HepG2 (cell line): Measurements from ENCODE around the gene ZNF783. TPM values are rescaled to one million over a fixed set of nuclear protein-coding genes. Genes with fewer than 3 reads are reported as not detected.
"Not testable (repeated sequence)": the region's sequence is repeated elsewhere in the genome, so short reads cannot be mapped to it uniquely, and the experiment has no call there.

Experiments
- ATAC-seq: fragments of 200-7000 bp; cut with Tn5 transposase; 3 replicates; pipeline ENCODE4 v1.9.1; 2020; ENCODE audit warnings: mild to moderate bottlenecking, moderate library complexity
- BruUV-seq: library from RNA; stranded (reverse); fragments of 400-500 nt; replicated peaks from 2 replicates; lab custom pipeline; 2021; lab: Mats Ljungman, UMichigan
- CTCF ChIA-PET: fragments of 300-600 bp; formaldehyde crosslinking; extraction: SDS; loops from one replicate; lab custom pipeline; 2021; ENCODE audit warnings: low total read pairs, inconsistent platforms, low intra/inter-chr PET ratio; lab: Yijun Ruan, JAX
- POLR2A ChIA-PET: fragments of 350-600 bp; sonication (Branson Sonifier 250); formaldehyde crosslinking; loops from one replicate; lab custom pipeline; 2020; ENCODE audit warnings: antibody characterized with exemption, inconsistent platforms; lab: Yijun Ruan, JAX
- DNase-seq: peaks from one replicate; pipeline ENCODE4 v3.0.0-alpha.2; 2015; ENCODE audit warnings: low spot score
- FAIRE-seq: peaks from 3 replicates; lab custom pipeline; 2011; peaks lifted over from hg19 to GRCh38; lab: Jason Lieb, UNC
- H2AFZ ChIP-seq: one replicate; pipeline ENCODE4 v1.6.1; 2011; ENCODE audit warnings: low read length, inconsistent platforms
- H3K27ac ChIP-seq: fragments of 300-600 bp; 3 replicates; pipeline ENCODE4 v1.8.0; 2011; ENCODE audit warnings: mixed run types, mild to moderate bottlenecking, mixed read lengths, low read length, inconsistent platforms; ENCODE audit not compliant: insufficient read depth; ENCODE audit errors: extremely low read length
- H3K27me3 ChIP-seq, 2 experiments: fragments of 200-600 bp in 1 of 2; 2 replicates in 1 of 2; 3 replicates in 1 of 2; pipeline versions ENCODE4 v1.6.0 to v1.8.0; 2011; ENCODE audit warnings: low read length in 2 of 2, mild to moderate bottlenecking in 2 of 2, moderate library complexity in 2 of 2, inconsistent platforms in 1 of 2; ENCODE audit not compliant: insufficient read depth in 2 of 2, control insufficient read depth in 1 of 2
- H3K36me3 ChIP-seq, 2 experiments: fragments of 200-600 bp in 1 of 2; replicated peaks in 1 of 2; 2 replicates in 1 of 2; 3 replicates in 1 of 2; pipeline versions ENCODE4 v1.5.1 to v1.8.0; 2011; ENCODE audit warnings: low read length in 2 of 2, inconsistent platforms in 1 of 2; ENCODE audit not compliant: insufficient read depth in 2 of 2, control insufficient read depth in 1 of 2
- H3K4me1 ChIP-seq: 2 replicates; pipeline ENCODE4 v1.5.1; 2012; ENCODE audit warnings: low read length, inconsistent platforms; ENCODE audit not compliant: insufficient read depth
- H3K4me2 ChIP-seq: 2 replicates; pipeline ENCODE4 v1.6.0; 2011; ENCODE audit warnings: low read depth, low read length, inconsistent platforms
- H3K4me3 ChIP-seq, 3 experiments: fragments of 200-600 bp in 1 of 3; sonication (generic), shearing (Covaris generic) in 1 of 3; replicated peaks in 1 of 3; 2 replicates each; pipeline ENCODE4 v1.5.1; 2011 to 2016; ENCODE audit warnings: low read length in 3 of 3, inconsistent platforms in 2 of 3, low read depth in 2 of 3, mild to moderate bottlenecking in 2 of 3, control low read depth in 1 of 3, mixed read lengths in 1 of 3; ENCODE audit not compliant: insufficient read depth in 1 of 3
- H3K79me2 ChIP-seq: one replicate; pipeline ENCODE4 v1.6.1; 2011; ENCODE audit warnings: low read length, inconsistent platforms; ENCODE audit not compliant: insufficient read depth
- H3K9ac ChIP-seq: 2 replicates; pipeline ENCODE4 v1.6.0; 2011; ENCODE audit warnings: mild to moderate bottlenecking, low read depth, low read length, inconsistent platforms; ENCODE audit not compliant: insufficient read depth
- H3K9me3 ChIP-seq: 2 replicates; pipeline ENCODE4 v1.5.1; 2012; ENCODE audit warnings: mild to moderate bottlenecking, low read length
- H4K20me1 ChIP-seq: 2 replicates; pipeline ENCODE4 v1.6.0; 2011; ENCODE audit warnings: inconsistent platforms, mild to moderate bottlenecking, low read length, moderate library complexity; ENCODE audit not compliant: insufficient read depth
- EP300 ChIP-seq, 3 experiments: sonication (generic) in 1 of 3; formaldehyde crosslinking in 1 of 3; IDR thresholded peaks; 2 replicates each; pipeline versions ENCODE4 v1.5.1 to v1.6.1; 2011 to 2020; ENCODE audit warnings: low read depth in 2 of 3, low read length in 2 of 3, borderline replicate concordance in 1 of 3, improper control_type of control experiment in 1 of 3, mild to moderate bottlenecking in 1 of 3, missing genetic modification reagents in 1 of 3, moderate library complexity in 1 of 3
- HDAC2 ChIP-seq: sonication (generic); formaldehyde crosslinking; IDR thresholded peaks from 2 replicates; pipeline ENCODE4 v1.4.0; 2020; ENCODE audit warnings: missing genetic modification reagents
- HNF4A ChIP-seq: sonication (generic); formaldehyde crosslinking; IDR thresholded peaks from 2 replicates; pipeline ENCODE4 v1.4.0; 2020; ENCODE audit warnings: missing genetic modification reagents
- NFKB2 ChIP-seq: sonication (generic); formaldehyde crosslinking; IDR thresholded peaks from 2 replicates; pipeline ENCODE4 v1.4.0; 2020; ENCODE audit warnings: missing genetic modification reagents, borderline replicate concordance
- NR2F1 ChIP-seq, 2 experiments: fragments of 450-650 bp in 1 of 2; formaldehyde crosslinking in 1 of 2; IDR thresholded peaks; 2 replicates each; pipeline versions ENCODE4 v1.5.0 to v1.6.1; 2016 to 2020; ENCODE audit warnings: mild to moderate bottlenecking in 1 of 2, missing compliant biosample characterization in 1 of 2, missing genetic modification reagents in 1 of 2, moderate library complexity in 1 of 2
- NR2F6 ChIP-seq, 2 experiments: IDR thresholded peaks; 2 replicates each; pipeline ENCODE4 v1.6.1; 2016; ENCODE audit warnings: antibody characterized with exemption in 1 of 2, mild to moderate bottlenecking in 1 of 2
- RBM22 ChIP-seq: fragments of 200-400 bp; formaldehyde crosslinking; optimal IDR thresholded peaks from 2 replicates; pipeline ENCODE3; 2017; ENCODE audit warnings: mild to moderate bottlenecking, low read length, moderate library complexity
- ZNF20 ChIP-seq: sonication (generic); formaldehyde crosslinking; IDR thresholded peaks from 2 replicates; pipeline ENCODE4 v1.4.0; 2020; ENCODE audit warnings: mild to moderate bottlenecking, moderate library complexity, missing genetic modification reagents
- ZNF510 ChIP-seq: sonication (generic); formaldehyde crosslinking; IDR thresholded peaks from 2 replicates; pipeline ENCODE4 v1.4.0; 2020; ENCODE audit warnings: low read depth, mild to moderate bottlenecking, missing genetic modification reagents
- ZNF713 ChIP-seq: sonication (generic); formaldehyde crosslinking; IDR thresholded peaks from 2 replicates; pipeline ENCODE4 v1.4.0; 2020; ENCODE audit warnings: mild to moderate bottlenecking, missing genetic modification reagents
- WGBS: methylation state at CpG from one replicate; pipeline ENCODE4 v1.1.6; 2017; ENCODE audit warnings: low lambda C conversion rate; 5-methylcytosine and 5-hydroxymethylcytosine counted together
- in situ Hi-C: cut with HindIII; loops from 2 replicates; pipeline ENCODE4 v1.10.0; 2017; ENCODE audit warnings: low pct_unique_long_range_greater_than_20kb; ENCODE audit not compliant: extremely low pct_ligation_motif_present
- intact Hi-C: fragments of 100-400 bp; cut with micrococcal nuclease; formaldehyde crosslinking; loops from one replicate; pipeline ENCODE4 v1.10.0; 2022; ENCODE audit not compliant: unreplicated experiment
- polyA plus RNA-seq, 8 experiments: library from polyadenylated mRNA; depleted of rRNA in 3 of 8; stranded (reverse) in 7 of 8; unstranded in 1 of 8; fragments of >200 nt; fragmentation: Illumina TruSeq in 4 of 8; extraction: Trizol in 4 of 8; gene quantifications; 2 replicates each; pipeline versions ENCODE4 v1.2.1 to v1.2.3, GENCODE V29; 2011 to 2016; ENCODE audit warnings: low read depth in 4 of 8, missing spikeins in 1 of 8, mixed read lengths in 1 of 8; ENCODE audit not compliant: insufficient read depth in 1 of 8
- total RNA-seq, 5 experiments: library from RNA; depleted of rRNA; stranded (reverse); fragments of >200 nt; fragmentation: Illumina TruSeq; extraction: Trizol; gene quantifications; 2 replicates each; pipeline ENCODE4 v1.2.3, GENCODE V29; 2016; ENCODE audit warnings: low read depth in 1 of 5
- TF ChIP-seq, protein P1 (sequence below): sonication (generic); formaldehyde crosslinking; IDR thresholded peaks from 2 replicates; pipeline ENCODE4 v1.4.0; 2020; ENCODE audit warnings: missing genetic modification reagents
- TF ChIP-seq, protein P2 (sequence below): sonication (generic); formaldehyde crosslinking; IDR thresholded peaks from 2 replicates; pipeline ENCODE4 v1.5.1; 2020; ENCODE audit warnings: mild to moderate bottlenecking, moderate library complexity, missing genetic modification reagents
- TF ChIP-seq, protein P3 (sequence below): sonication (generic); formaldehyde crosslinking; IDR thresholded peaks from 2 replicates; pipeline ENCODE4 v1.5.0; 2020; ENCODE audit warnings: mild to moderate bottlenecking, missing genetic modification reagents

The ZNF783 gene
- total and polyA plus RNA-seq, 2 of the 13 experiments (the other 11 are each of a cell fraction or from before 2014, with no cell fraction given) = 4.1 to 5.2 TPM

DNA sequence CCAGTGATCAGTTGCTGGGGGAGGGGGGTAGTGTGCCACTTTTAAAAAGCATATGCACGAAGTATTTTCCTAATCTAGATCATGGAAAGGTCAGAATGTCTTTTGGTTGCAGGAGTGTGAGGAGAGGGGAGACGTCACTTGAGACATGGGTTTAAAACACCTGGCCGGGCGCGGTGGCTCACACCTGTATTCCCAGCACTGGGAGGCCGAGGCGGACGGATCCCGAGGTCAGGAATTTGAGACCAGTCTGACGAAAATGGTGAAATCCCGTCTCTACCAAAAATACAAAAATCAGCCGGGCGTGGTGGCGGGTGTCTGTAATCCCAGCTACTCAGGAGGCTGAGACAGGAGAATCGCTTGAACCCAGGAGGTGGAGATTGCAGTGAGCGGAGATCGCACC lies 35.6 kb upstream of the ZNF783 start:
- H3K9me3 ChIP-seq, DNase-seq, POLR2A ChIA-PET, H3K4me2 ChIP-seq, FAIRE-seq, H3K4me1 ChIP-seq, intact Hi-C loops, ATAC-seq, H2AFZ ChIP-seq, H3K27ac ChIP-seq, H3K79me2 ChIP-seq, H3K4me3 ChIP-seq, CTCF ChIA-PET, H3K9ac ChIP-seq, H3K27me3 ChIP-seq, in situ Hi-C loops, H4K20me1 ChIP-seq: not testable (repeated sequence)
- H3K36me3 ChIP-seq = peaks cover 5 to 27% of the 10 kb centered on the region in 2 experiments; a peak in 4 of 5 replicates
- 93% methylated on average over 17 of the region's 17 CpGs for WGBS
- BruUV-seq = TSS peak; percentile 31

DNA sequence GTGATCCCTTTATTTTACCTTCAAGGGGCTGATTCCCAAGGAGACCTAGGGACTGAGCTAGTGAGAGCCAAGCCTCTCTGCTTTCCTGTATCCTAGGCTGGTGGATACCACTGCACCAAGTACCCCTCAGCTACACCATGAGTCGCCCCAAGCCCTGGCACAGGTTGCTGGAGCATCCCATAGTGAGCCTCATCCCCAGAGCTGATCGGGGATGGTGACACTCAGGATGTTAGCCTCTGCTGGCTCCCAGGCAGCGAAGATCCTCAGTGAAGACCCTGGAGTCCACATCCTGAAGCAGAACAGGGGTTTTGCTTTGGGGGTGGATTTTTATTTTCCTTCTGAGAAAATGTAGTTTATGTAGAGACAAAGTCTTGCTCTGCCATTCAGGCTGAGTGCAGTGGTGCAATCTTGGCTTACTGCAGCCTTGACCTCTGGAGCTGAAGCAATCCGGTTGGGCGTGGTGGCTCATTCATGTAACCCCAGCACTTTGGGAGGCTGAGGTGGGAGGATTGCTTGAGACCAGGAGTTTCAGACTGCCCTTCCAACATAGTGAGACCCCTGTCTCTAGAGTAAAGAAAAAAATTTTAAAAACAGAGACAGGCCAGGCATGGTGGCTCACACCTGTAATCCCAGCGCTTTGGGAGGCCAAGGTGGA lies 35.0 kb upstream of the ZNF783 start:
- intact Hi-C loops (no loop called here), in situ Hi-C loops (no loop called here)
- no TSS peak for BruUV-seq
- H3K36me3 ChIP-seq = peaks cover 4 to 23% of the 10 kb centered on the region in 2 experiments; a peak in 4 of 5 replicates
- no peaks in the 10 kb centered on the region for H3K79me2 ChIP-seq
- 26% methylated on average over 4 of the region's 6 CpGs for whole genome bisulfite sequencing
- H3K4me3 ChIP-seq = no peak overlapping the region
- DNase-seq (peak; percentile 26), ATAC-seq (peak; percentile 24), FAIRE-seq (peak; percentile 40)
- H3K9ac ChIP-seq = no peak overlapping the region
- no peaks in the 10 kb centered on the region for H4K20me1 ChIP-seq
- no peak overlapping the region for H2AFZ ChIP-seq
- no peaks in the 10 kb centered on the region for H3K9me3 ChIP-seq
- ChIA-PET CTCF (no interaction called here), POLR2A (no interaction called here)
- peaks cover 9% of the 10 kb centered on the region for H3K4me1 ChIP-seq
- no peak overlapping the region for H3K27ac ChIP-seq
- H3K27me3 ChIP-seq = no peaks in the 10 kb centered on the region
- H3K4me2 ChIP-seq = no peak overlapping the region
- peak; percentile 65 for TF ChIP-seq NR2F6 (IDR thresholded peaks at IDR 0.05)
- TF ChIP-seq NR2F6 (CRISPR knock-in tag; IDR thresholded peaks at IDR 0.05) = peak; percentile 77
- no peak for TF ChIP-seq ZNF20 (CRISPR knock-in tag)
- peak in 1 of 2 experiments; percentile 12; a peak in 1 of 4 replicates for TF ChIP-seq EP300 (IDR thresholded peaks at IDR 0.05; ENCODE audit: low read depth in 2 of 2, low read length in 2 of 2)
- TF ChIP-seq EP300 (CRISPR knock-in tag; IDR thresholded peaks at IDR 0.05; ENCODE audit: borderline replicate concordance) = no peak
- TF ChIP-seq, protein P1, sequence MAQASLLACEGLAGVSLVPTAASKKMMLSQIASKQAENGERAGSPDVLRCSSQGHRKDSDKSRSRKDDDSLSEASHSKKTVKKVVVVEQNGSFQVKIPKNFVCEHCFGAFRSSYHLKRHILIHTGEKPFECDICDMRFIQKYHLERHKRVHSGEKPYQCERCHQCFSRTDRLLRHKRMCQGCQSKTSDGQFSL (CRISPR knock-in tag) = no peak
- TF ChIP-seq RBM22 = peak; percentile 83
- TF ChIP-seq, protein P2, sequence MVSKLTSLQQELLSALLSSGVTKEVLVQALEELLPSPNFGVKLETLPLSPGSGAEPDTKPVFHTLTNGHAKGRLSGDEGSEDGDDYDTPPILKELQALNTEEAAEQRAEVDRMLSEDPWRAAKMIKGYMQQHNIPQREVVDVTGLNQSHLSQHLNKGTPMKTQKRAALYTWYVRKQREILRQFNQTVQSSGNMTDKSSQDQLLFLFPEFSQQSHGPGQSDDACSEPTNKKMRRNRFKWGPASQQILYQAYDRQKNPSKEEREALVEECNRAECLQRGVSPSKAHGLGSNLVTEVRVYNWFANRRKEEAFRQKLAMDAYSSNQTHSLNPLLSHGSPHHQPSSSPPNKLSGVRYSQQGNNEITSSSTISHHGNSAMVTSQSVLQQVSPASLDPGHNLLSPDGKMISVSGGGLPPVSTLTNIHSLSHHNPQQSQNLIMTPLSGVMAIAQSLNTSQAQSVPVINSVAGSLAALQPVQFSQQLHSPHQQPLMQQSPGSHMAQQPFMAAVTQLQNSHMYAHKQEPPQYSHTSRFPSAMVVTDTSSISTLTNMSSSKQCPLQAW (CRISPR knock-in tag) = no peak
- peak; percentile 42; the same call in 1 of the 2 replicates for TF ChIP-seq HNF4A (CRISPR knock-in tag)
- TF ChIP-seq ZNF713 = no peak
- 0 out of 2 replicates have a peak, but pooled peaks have one; percentile 43 for TF ChIP-seq NFKB2 (CRISPR knock-in tag)
- TF ChIP-seq, protein P3, sequence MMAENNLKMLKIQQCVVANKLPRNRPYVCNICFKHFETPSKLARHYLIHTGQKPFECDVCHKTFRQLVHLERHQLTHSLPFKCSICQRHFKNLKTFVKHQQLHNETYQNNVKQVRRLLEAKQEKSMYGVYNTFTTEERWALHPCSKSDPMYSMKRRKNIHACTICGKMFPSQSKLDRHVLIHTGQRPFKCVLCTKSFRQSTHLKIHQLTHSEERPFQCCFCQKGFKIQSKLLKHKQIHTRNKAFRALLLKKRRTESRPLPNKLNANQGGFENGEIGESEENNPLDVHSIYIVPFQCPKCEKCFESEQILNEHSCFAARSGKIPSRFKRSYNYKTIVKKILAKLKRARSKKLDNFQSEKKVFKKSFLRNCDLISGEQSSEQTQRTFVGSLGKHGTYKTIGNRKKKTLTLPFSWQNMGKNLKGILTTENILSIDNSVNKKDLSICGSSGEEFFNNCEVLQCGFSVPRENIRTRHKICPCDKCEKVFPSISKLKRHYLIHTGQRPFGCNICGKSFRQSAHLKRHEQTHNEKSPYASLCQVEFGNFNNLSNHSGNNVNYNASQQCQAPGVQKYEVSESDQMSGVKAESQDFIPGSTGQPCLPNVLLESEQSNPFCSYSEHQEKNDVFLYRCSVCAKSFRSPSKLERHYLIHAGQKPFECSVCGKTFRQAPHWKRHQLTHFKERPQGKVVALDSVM (CRISPR knock-in tag) = peak; percentile 79
- TF ChIP-seq ZNF510 (CRISPR knock-in tag) = no peak
- peak; percentile 21 to 34; a peak in 1 of 4 replicates for TF ChIP-seq NR2F1 (CRISPR knock-in tag; IDR thresholded peaks at IDR 0.05)
- TF ChIP-seq HDAC2 (CRISPR knock-in tag) = no peak
